GM18909 (cell line): ENCODE measurements around the gene CNTN4.
"Not testable (repeated sequence)": the region's sequence is repeated elsewhere in the genome, so short reads cannot be mapped to it uniquely, and the experiment has no call there.

Source experiments
- ATAC-seq: cut with Tn5 transposase; IDR thresholded peaks from one replicate; pipeline ENCODE4 v1.9.1; 2021; ENCODE audit warnings: mild to moderate bottlenecking; ENCODE audit not compliant: unreplicated experiment, poor library complexity

Gene CNTN4

GRCh38 chr3:2506776-2507175 is 408.1 kb downstream of the CNTN4 start:
- ATAC-seq, result no peak

- ATAC-seq, result no peak
Observed at GRCh38 chr3:2510591-2511145, 412.0 kb downstream of the CNTN4 start.

GRCh38 chr3:2511356-2511755 is 412.7 kb downstream of the CNTN4 start:
- ATAC-seq, result no peak

- no peak for ATAC-seq
Observed at GRCh38 chr3:2512881-2513280, 414.2 kb downstream of the CNTN4 start.

GRCh38 chr3:2513986-2514385 is 415.3 kb downstream of the CNTN4 start:
- ATAC-seq, result no peak

GRCh38 chr3:2516762-2517441 is 418.2 kb downstream of the CNTN4 start:
- no peak for ATAC-seq

GRCh38 chr3:2517500-2518172 is 419.0 kb downstream of the CNTN4 start:
- no peak for ATAC-seq

- ATAC-seq, result no peak
Observed at GRCh38 chr3:2523281-2523836, 424.7 kb downstream of the CNTN4 start.

GRCh38 chr3:2525968-2526367 is 427.3 kb downstream of the CNTN4 start:
- ATAC-seq, result no peak

- ATAC-seq, result no peak
Observed at GRCh38 chr3:2526926-2527325, 428.3 kb downstream of the CNTN4 start.

- not testable (repeated sequence) for ATAC-seq
Observed at GRCh38 chr3:2527328-2527727, 428.7 kb downstream of the CNTN4 start.

- not testable (repeated sequence) for ATAC-seq
Observed at GRCh38 chr3:2534767-2535166, 436.1 kb downstream of the CNTN4 start.

- ATAC-seq, result no peak
Observed at GRCh38 chr3:2535206-2535605, 436.5 kb downstream of the CNTN4 start.

- ATAC-seq, result no peak
Observed at GRCh38 chr3:2536575-2536974, 437.9 kb downstream of the CNTN4 start.

- ATAC-seq, result no peak
Observed at GRCh38 chr3:2540115-2540514, 441.4 kb downstream of the CNTN4 start.

GRCh38 chr3:2543247-2543646 is 444.6 kb downstream of the CNTN4 start:
- ATAC-seq, result no peak

GRCh38 chr3:2544212-2544611 is 445.5 kb downstream of the CNTN4 start:
- no peak for ATAC-seq

- no peak for ATAC-seq
Observed at GRCh38 chr3:2544718-2545117, 446.1 kb downstream of the CNTN4 start.

GRCh38 chr3:2547049-2547448 is 448.4 kb downstream of the CNTN4 start:
- no peak for ATAC-seq

GRCh38 chr3:2554656-2555055 is 456.0 kb downstream of the CNTN4 start:
- no peak for ATAC-seq

GRCh38 chr3:2558796-2559195 is 460.1 kb downstream of the CNTN4 start:
- no peak for ATAC-seq
